22Rv1 (cell line): ENCODE data around the gene ROR1.

Experiments used
- CTCF ChIP-seq: fragments of 450-650 bp; IDR thresholded peaks from 2 replicates; pipeline ENCODE4 v1.5.1; 2017; ENCODE audit warnings: mild to moderate bottlenecking
- ZFX ChIP-seq: fragments of 450-650 bp; IDR thresholded peaks from 2 replicates; pipeline ENCODE4 v1.6.1; 2017; ENCODE audit warnings: antibody characterized with exemption, borderline replicate concordance

GRCh38 chr1:63893976-63894375 lies 120.2 kb downstream of the ROR1 start:
- TF ChIP-seq CTCF: no peak
- no peak for TF ChIP-seq ZFX
